ENCODE results near the gene MEPCE.
"Not testable (repeated sequence)": the region's sequence is repeated elsewhere in the genome, so short reads cannot be mapped to it uniquely, and the experiment has no call there.

MEPCE gene

GRCh38 chr7:100429637-100430492 is at the start of gene MEPCE:
Gene MEPCE, plus strand, starts transcription at chr7:100429831. Its CDS starts 188 bp downstream, at chr7:100430019.
- peak; percentile 96 for DNase-seq

- no peak for DNase-seq
Measured at GRCh38 chr7:100380196-100380595, 49.4 kb upstream of the MEPCE start.

- not testable (repeated sequence) for DNase-seq
Measured at GRCh38 chr7:100381531-100382233, 47.9 kb upstream of the MEPCE start.

- not testable (repeated sequence) for DNase-seq
Measured at GRCh38 chr7:100382234-100382853, 47.3 kb upstream of the MEPCE start.

- DNase-seq, result no peak
Measured at GRCh38 chr7:100384628-100385294, 44.9 kb upstream of the MEPCE start.

GRCh38 chr7:100386940-100387339 is 42.7 kb upstream of the MEPCE start:
- no peak for DNase-seq

GRCh38 chr7:100387695-100388094 is 41.9 kb upstream of the MEPCE start:
- no peak for DNase-seq

GRCh38 chr7:100389437-100390088 is 40.1 kb upstream of the MEPCE start:
- no peak for DNase-seq

- no peak for DNase-seq
Measured at GRCh38 chr7:100390286-100391009, 39.2 kb upstream of the MEPCE start.

- DNase-seq, result no peak
Measured at GRCh38 chr7:100393233-100393905, 36.3 kb upstream of the MEPCE start.

GRCh38 chr7:100394077-100394476 is 35.6 kb upstream of the MEPCE start:
- no peak for DNase-seq

- no peak for DNase-seq
Measured at GRCh38 chr7:100396421-100396982, 33.1 kb upstream of the MEPCE start.

- no peak for DNase-seq
Measured at GRCh38 chr7:100397315-100398081, 32.1 kb upstream of the MEPCE start.

GRCh38 chr7:100398239-100398638 is 31.4 kb upstream of the MEPCE start:
- DNase-seq, result no peak

- no peak for DNase-seq
Measured at GRCh38 chr7:100400041-100400440, 29.6 kb upstream of the MEPCE start.

- no peak for DNase-seq
Measured at GRCh38 chr7:100400656-100401055, 29.0 kb upstream of the MEPCE start.

GRCh38 chr7:100401811-100402210 is 27.8 kb upstream of the MEPCE start:
- DNase-seq, result no peak

- DNase-seq, result no peak
Measured at GRCh38 chr7:100402241-100402640, 27.4 kb upstream of the MEPCE start.

GRCh38 chr7:100406767-100407166 is 22.9 kb upstream of the MEPCE start:
- DNase-seq, result peak; percentile 61
